Measurements from ENCODE around the gene FBXO48.

FBXO48 gene

GRCh38 chr2:68505603-68506159 is 38.6 kb upstream of the FBXO48 start:
- Histone ChIP-seq H4K20me1 (ENCODE audit: insufficient read depth, low read length, poor library complexity, severe bottlenecking) (no peaks in the 10 kb centered on the region), H3K9me2 (replicated peaks; ENCODE audit: low read depth, low read length) (no peaks in the 10 kb centered on the region), H3K4me2 (ENCODE audit: low read depth, low read length, poor library complexity, severe bottlenecking) (peak overlapping the region; percentile 78), H3K36me3 (ENCODE audit: insufficient read depth, low read length) (no peaks in the 10 kb centered on the region), H3K4me3 (ENCODE audit: low read length, poor library complexity, severe bottlenecking) (peak overlapping the region; percentile 59), H3K9me3 (ENCODE audit: insufficient read depth, low read depth, low read length) (no peaks in the 10 kb centered on the region), H3K27me3 (ENCODE audit: insufficient read depth, low read length, poor library complexity, severe bottlenecking) (no peaks in the 10 kb centered on the region), H3K9ac (ENCODE audit: low read depth, low read length, poor library complexity, severe bottlenecking) (peak overlapping the region; percentile 30), H3K79me2 (ENCODE audit: insufficient read depth, low read length) (no peaks in the 10 kb centered on the region), H2AFZ (ENCODE audit: low read length) (peak overlapping the region; percentile 82), H3F3A (ENCODE audit: low read depth) (no peaks in the 10 kb centered on the region; the same call in 1 of the 2 replicates), H3K4me1 (ENCODE audit: insufficient read depth, low read length, poor library complexity, severe bottlenecking) (peaks cover 29% of the 10 kb centered on the region)
- TF ChIP-seq, protein P1, sequence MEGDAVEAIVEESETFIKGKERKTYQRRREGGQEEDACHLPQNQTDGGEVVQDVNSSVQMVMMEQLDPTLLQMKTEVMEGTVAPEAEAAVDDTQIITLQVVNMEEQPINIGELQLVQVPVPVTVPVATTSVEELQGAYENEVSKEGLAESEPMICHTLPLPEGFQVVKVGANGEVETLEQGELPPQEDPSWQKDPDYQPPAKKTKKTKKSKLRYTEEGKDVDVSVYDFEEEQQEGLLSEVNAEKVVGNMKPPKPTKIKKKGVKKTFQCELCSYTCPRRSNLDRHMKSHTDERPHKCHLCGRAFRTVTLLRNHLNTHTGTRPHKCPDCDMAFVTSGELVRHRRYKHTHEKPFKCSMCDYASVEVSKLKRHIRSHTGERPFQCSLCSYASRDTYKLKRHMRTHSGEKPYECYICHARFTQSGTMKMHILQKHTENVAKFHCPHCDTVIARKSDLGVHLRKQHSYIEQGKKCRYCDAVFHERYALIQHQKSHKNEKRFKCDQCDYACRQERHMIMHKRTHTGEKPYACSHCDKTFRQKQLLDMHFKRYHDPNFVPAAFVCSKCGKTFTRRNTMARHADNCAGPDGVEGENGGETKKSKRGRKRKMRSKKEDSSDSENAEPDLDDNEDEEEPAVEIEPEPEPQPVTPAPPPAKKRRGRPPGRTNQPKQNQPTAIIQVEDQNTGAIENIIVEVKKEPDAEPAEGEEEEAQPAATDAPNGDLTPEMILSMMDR (conservative IDR thresholded peaks at IDR 0.05; ENCODE audit: low read length), result no peak
- TF ChIP-seq EZH2phosphoT487 (IDR thresholded peaks at IDR 0.05; ENCODE audit: borderline replicate concordance), result no peak

DNA sequence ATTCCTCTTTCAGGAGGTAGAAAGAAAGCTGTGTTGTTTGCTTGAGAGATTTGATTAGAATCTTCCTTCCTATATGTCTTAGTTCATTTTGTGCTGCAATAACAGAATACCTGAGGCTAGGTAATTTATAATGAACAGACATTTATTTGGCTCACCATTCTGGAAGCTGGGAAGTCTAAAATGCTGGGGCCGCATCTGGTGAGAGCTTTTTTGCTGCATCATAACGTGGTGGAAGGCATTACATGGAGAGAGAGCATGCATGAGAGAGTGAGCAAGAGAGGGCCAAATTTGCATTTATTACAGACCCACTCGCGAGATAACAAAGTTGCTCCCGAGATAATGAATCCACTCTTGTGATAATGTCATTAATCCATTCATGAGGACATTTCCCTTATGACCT is 34.7 kb upstream of the FBXO48 start:
- Histone ChIP-seq H3F3A (ENCODE audit: low read depth) (no peaks in the 10 kb centered on the region; the same call in 1 of the 2 replicates), H2AFZ (ENCODE audit: low read length) (no peak overlapping the region), H3K9me3 (ENCODE audit: insufficient read depth, low read depth, low read length) (peaks cover 4% of the 10 kb centered on the region; the same call in 1 of the 2 replicates), H3K4me2 (ENCODE audit: low read depth, low read length, poor library complexity, severe bottlenecking) (peak overlapping the region; percentile 14), H3K4me1 (ENCODE audit: insufficient read depth, low read length, poor library complexity, severe bottlenecking) (peaks cover 31% of the 10 kb centered on the region), H3K79me2 (ENCODE audit: insufficient read depth, low read length) (no peaks in the 10 kb centered on the region), H3K27me3 (ENCODE audit: insufficient read depth, low read length, poor library complexity, severe bottlenecking) (no peaks in the 10 kb centered on the region), H3K9ac (ENCODE audit: low read depth, low read length, poor library complexity, severe bottlenecking) (no peak overlapping the region), H4K20me1 (ENCODE audit: insufficient read depth, low read length, poor library complexity, severe bottlenecking) (no peaks in the 10 kb centered on the region), H3K9me2 (replicated peaks; ENCODE audit: low read depth, low read length) (no peaks in the 10 kb centered on the region), H3K36me3 (ENCODE audit: insufficient read depth, low read length) (no peaks in the 10 kb centered on the region), H3K4me3 (ENCODE audit: low read length, poor library complexity, severe bottlenecking) (no peak overlapping the region)
- TF ChIP-seq, protein P1 (conservative IDR thresholded peaks at IDR 0.05; ENCODE audit: low read length), result no peak
- TF ChIP-seq EZH2phosphoT487 (IDR thresholded peaks at IDR 0.05; ENCODE audit: borderline replicate concordance), result no peak

DNA sequence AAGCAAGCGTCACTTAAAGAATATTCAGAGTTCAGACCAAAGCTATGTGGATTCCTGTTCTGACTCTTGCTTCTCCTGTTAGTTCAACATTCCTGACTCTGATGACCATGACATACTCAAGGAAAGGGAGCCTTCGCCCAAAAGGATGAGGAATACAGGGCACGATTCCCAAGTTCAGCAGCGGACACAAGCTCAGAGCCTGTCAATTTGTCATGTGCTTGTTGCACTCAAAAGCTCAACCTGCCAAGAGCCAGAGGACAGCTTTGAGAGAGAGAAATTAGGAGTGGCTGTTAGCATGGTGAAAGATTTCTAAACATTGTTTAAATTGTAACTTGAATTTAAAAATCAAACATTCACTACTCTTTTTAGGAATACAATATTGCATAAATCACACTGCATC is 33.6 kb upstream of the FBXO48 start:
- H3K36me3 ChIP-seq (ENCODE audit: insufficient read depth, low read length), result no peaks in the 10 kb centered on the region

More for the DNA sequence above, 33.6 kb upstream of the FBXO48 start:
- no peak overlapping the region for H2AFZ ChIP-seq (ENCODE audit: low read length)
- H3K9me3 ChIP-seq (ENCODE audit: insufficient read depth, low read depth, low read length), result peaks cover 13% of the 10 kb centered on the region; the same call in 1 of the 2 replicates
- H3K9me2 ChIP-seq (replicated peaks; ENCODE audit: low read depth, low read length), result no peaks in the 10 kb centered on the region
- H3K4me2 ChIP-seq (ENCODE audit: low read depth, low read length, poor library complexity, severe bottlenecking), result no peak overlapping the region
- H3K27me3 ChIP-seq (ENCODE audit: insufficient read depth, low read length, poor library complexity, severe bottlenecking), result no peaks in the 10 kb centered on the region
- no peak overlapping the region for H3K4me3 ChIP-seq (ENCODE audit: low read length, poor library complexity, severe bottlenecking)
- no peak for TF ChIP-seq EZH2phosphoT487 (IDR thresholded peaks at IDR 0.05; ENCODE audit: borderline replicate concordance)
- TF ChIP-seq, protein P1 (conservative IDR thresholded peaks at IDR 0.05; ENCODE audit: low read length), result no peak
- no peaks in the 10 kb centered on the region for H4K20me1 ChIP-seq (ENCODE audit: insufficient read depth, low read length, poor library complexity, severe bottlenecking)
- H3K79me2 ChIP-seq (ENCODE audit: insufficient read depth, low read length), result no peaks in the 10 kb centered on the region
- H3F3A ChIP-seq (ENCODE audit: low read depth), result no peaks in the 10 kb centered on the region
- H3K4me1 ChIP-seq (ENCODE audit: insufficient read depth, low read length, poor library complexity, severe bottlenecking), result peaks cover 19% of the 10 kb centered on the region
- H3K9ac ChIP-seq (ENCODE audit: low read depth, low read length, poor library complexity, severe bottlenecking), result no peak overlapping the region
